ENCODE data around the gene IL31RA.

The IL31RA gene

DNA sequence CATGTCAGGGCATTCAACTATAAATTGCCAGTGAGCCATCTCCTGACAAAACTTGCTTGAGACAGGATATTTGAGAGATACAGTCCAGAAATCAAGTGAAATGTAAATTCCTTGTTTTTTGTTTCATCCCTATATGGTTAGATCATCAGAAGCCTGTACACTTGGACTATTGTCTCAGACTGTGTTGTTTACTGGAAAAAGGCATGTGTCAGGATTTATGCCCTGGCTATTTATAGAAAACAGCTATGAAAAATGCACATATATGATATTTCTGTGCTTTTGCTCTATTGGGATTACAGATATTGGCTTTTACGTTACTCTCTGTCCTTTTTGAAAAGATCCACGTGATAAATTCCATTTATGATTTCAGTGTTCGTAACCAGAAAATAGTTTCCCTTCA lies 44.2 kb downstream of the IL31RA start:
- Histone ChIP-seq H2BK12ac (ENCODE audit: low read length) (no peak overlapping the region), H4K91ac (ENCODE audit: low read depth, low read length) (no peak overlapping the region), H3K4me1 (ENCODE audit: control insufficient read depth in 1 of 2, insufficient read depth in 2 of 2, low read length in 2 of 2) (peaks cover 4 to 8% of the 10 kb centered on the region in 2 experiments), H3K18ac (ENCODE audit: low read length) (no peak overlapping the region), H2AFZ (ENCODE audit: insufficient read depth, low read length, poor library complexity) (no peak overlapping the region), H3K4ac (ENCODE audit: low read depth, low read length) (no peak overlapping the region), H4K12ac (ENCODE audit: low read depth, low read length) (no peak overlapping the region), H3K79me1 (ENCODE audit: low read length) (no peaks in the 10 kb centered on the region), H3K36me3 (ENCODE audit: control insufficient read depth in 1 of 2, insufficient read depth in 2 of 2, low read length in 2 of 2) (no peaks in the 10 kb centered on the region), H3K27ac (ENCODE audit: low read depth, low read length) (no peak overlapping the region), H3K9ac (ENCODE audit: low read length) (no peak overlapping the region), H2BK5ac (ENCODE audit: low read depth, low read length, poor library complexity) (no peak overlapping the region), H3K23ac (ENCODE audit: low read length) (no peak overlapping the region), H2BK120ac (ENCODE audit: insufficient read depth, low read length, poor library complexity) (no peak overlapping the region), H4K8ac (ENCODE audit: low read depth, low read length) (no peak overlapping the region), H3K14ac (ENCODE audit: low read length) (no peak overlapping the region), H3K9me3 (ENCODE audit: insufficient read depth, low read depth, low read length) (no peaks in the 10 kb centered on the region), H3K4me2 (ENCODE audit: low read length) (no peak overlapping the region), H3K79me2 (ENCODE audit: control insufficient read depth, insufficient read depth, low read length, poor library complexity) (no peaks in the 10 kb centered on the region), H3K27me3 (ENCODE audit: insufficient read depth, low read length) (no peaks in the 10 kb centered on the region), H3K4me3 (ENCODE audit: low read depth, low read length) (no peak overlapping the region), H2AK5ac (ENCODE audit: low read length) (no peak overlapping the region)
- no CpG with 5 or more reads among the region's 3 CpGs for WGBS (ENCODE audit: extremely low coverage, insufficient coverage, insufficient read length)
- DNase-seq = no peak

DNA sequence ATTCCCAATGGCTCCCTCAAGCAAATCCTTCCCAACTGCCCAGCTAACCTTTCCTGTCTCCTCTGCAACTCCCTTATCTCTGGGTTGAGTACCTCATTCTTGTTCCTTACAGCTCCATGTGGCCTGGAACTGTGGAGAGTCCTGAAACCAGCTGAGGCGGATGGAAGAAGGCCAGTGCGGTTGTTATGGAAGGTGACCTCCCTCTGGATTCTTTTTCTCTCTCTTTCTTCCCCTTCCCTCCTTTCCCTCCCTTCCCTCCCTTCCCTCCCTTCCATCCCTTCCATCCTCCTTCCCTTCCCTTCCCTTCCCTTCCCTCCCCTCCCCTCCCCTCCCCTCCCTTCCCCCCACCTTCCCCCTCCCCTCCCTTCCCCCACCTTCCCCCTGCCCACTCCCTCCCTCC lies 45.1 kb downstream of the IL31RA start:
- Histone ChIP-seq H2AK5ac (ENCODE audit: low read length) (no peak overlapping the region), H4K91ac (ENCODE audit: low read depth, low read length) (no peak overlapping the region), H4K8ac (ENCODE audit: low read depth, low read length) (no peak overlapping the region), H3K79me2 (ENCODE audit: control insufficient read depth, insufficient read depth, low read length, poor library complexity) (no peaks in the 10 kb centered on the region), H3K9ac (ENCODE audit: low read length) (no peak overlapping the region), H3K79me1 (ENCODE audit: low read length) (no peaks in the 10 kb centered on the region), H2BK12ac (ENCODE audit: low read length) (no peak overlapping the region), H2AFZ (ENCODE audit: insufficient read depth, low read length, poor library complexity) (no peak overlapping the region), H3K9me3 (ENCODE audit: insufficient read depth, low read depth, low read length) (no peaks in the 10 kb centered on the region), H3K23ac (ENCODE audit: low read length) (no peak overlapping the region), H3K36me3 (ENCODE audit: control insufficient read depth in 1 of 2, insufficient read depth in 2 of 2, low read length in 2 of 2) (no peaks in the 10 kb centered on the region), H3K27ac (ENCODE audit: low read depth, low read length) (no peak overlapping the region), H3K14ac (ENCODE audit: low read length) (no peak overlapping the region), H3K4me2 (ENCODE audit: low read length) (no peak overlapping the region), H2BK120ac (ENCODE audit: insufficient read depth, low read length, poor library complexity) (no peak overlapping the region), H2BK5ac (ENCODE audit: low read depth, low read length, poor library complexity) (no peak overlapping the region), H3K27me3 (ENCODE audit: insufficient read depth, low read length) (no peaks in the 10 kb centered on the region), H4K12ac (ENCODE audit: low read depth, low read length) (no peak overlapping the region), H3K4me3 (ENCODE audit: low read depth, low read length) (no peak overlapping the region), H3K18ac (ENCODE audit: low read length) (no peak overlapping the region), H3K4ac (ENCODE audit: low read depth, low read length) (no peak overlapping the region), H3K4me1 (ENCODE audit: control insufficient read depth in 1 of 2, insufficient read depth in 2 of 2, low read length in 2 of 2) (peaks cover 4 to 8% of the 10 kb centered on the region in 2 experiments)
- DNase-seq = no peak
- WGBS (ENCODE audit: extremely low coverage, insufficient coverage, insufficient read length) = no CpG with 5 or more reads among the region's 2 CpGs

DNA sequence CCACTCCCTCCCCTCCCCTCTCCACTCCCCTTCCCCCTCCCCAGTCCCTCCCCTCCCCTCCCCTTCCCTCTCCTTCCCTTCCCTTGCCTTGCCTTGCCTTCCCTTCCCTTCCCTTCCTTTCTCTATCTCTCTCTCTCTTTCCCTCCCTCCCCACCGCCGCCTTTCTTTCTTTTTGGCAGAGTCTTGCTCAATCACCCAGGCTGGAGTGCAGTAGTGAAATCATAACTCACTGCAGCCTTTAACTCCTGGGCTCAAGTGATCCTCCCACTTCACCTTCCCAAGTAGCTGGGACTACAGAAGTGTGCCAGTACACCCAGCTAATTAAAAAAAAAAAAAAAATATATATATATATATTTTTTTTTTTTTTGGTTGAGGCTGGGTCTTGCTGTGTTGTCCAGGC lies 45.5 kb downstream of the IL31RA start:
- Histone ChIP-seq H4K8ac (ENCODE audit: low read depth, low read length) (no peak overlapping the region), H3K79me1 (ENCODE audit: low read length) (no peaks in the 10 kb centered on the region), H3K36me3 (ENCODE audit: control insufficient read depth in 1 of 2, insufficient read depth in 2 of 2, low read length in 2 of 2) (no peaks in the 10 kb centered on the region), H4K91ac (ENCODE audit: low read depth, low read length) (no peak overlapping the region), H3K27me3 (ENCODE audit: insufficient read depth, low read length) (no peaks in the 10 kb centered on the region), H3K9me3 (ENCODE audit: insufficient read depth, low read depth, low read length) (no peaks in the 10 kb centered on the region), H2AFZ (ENCODE audit: insufficient read depth, low read length, poor library complexity) (no peak overlapping the region), H3K79me2 (ENCODE audit: control insufficient read depth, insufficient read depth, low read length, poor library complexity) (no peaks in the 10 kb centered on the region), H3K23ac (ENCODE audit: low read length) (no peak overlapping the region), H2BK120ac (ENCODE audit: insufficient read depth, low read length, poor library complexity) (no peak overlapping the region), H2BK5ac (ENCODE audit: low read depth, low read length, poor library complexity) (no peak overlapping the region), H2AK5ac (ENCODE audit: low read length) (no peak overlapping the region), H3K18ac (ENCODE audit: low read length) (no peak overlapping the region), H3K27ac (ENCODE audit: low read depth, low read length) (no peak overlapping the region), H3K9ac (ENCODE audit: low read length) (no peak overlapping the region), H3K4me2 (ENCODE audit: low read length) (no peak overlapping the region), H3K4ac (ENCODE audit: low read depth, low read length) (no peak overlapping the region), H3K4me3 (ENCODE audit: low read depth, low read length) (no peak overlapping the region), H3K4me1 (ENCODE audit: control insufficient read depth in 1 of 2, insufficient read depth in 2 of 2, low read length in 2 of 2) (peaks cover 4 to 8% of the 10 kb centered on the region in 2 experiments), H4K12ac (ENCODE audit: low read depth, low read length) (no peak overlapping the region), H3K14ac (ENCODE audit: low read length) (no peak overlapping the region), H2BK12ac (ENCODE audit: low read length) (no peak overlapping the region)
- WGBS (ENCODE audit: extremely low coverage, insufficient coverage, insufficient read length) = no CpG with 5 or more reads among the region's 2 CpGs
- no peak for DNase-seq

DNA sequence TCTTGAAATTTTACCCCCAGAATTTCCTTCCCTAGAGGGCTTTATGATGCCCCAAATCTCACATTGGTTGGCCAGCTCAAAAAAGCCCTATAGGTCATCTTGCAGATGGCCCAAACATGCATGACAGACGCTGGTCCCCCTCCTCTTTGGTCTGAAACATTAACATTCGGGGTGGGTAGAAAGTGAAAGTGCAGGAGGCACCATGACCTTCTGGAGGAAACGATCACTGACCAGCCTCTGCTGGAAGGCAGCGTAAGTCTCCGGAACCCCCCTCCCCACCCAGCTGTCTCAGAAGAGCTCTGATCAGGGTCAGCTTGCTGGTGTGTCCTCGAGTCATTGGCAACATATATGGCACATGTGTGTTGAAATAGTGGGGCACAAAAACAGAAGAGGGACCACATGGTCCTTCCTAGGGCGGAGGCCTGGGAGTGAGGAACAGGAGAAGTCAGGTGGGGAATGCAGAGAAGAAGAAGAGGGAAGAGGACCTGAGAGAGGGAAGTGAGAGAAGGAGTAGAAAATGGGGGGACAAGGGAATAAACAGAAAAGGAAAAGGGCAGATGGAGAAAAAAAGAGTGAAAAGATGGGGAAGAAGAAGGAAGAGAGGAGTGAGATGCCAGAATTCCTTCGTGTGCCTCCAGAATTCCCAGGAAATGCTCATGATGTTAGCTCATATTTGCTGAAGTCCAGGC lies 46.2 kb downstream of the IL31RA start:
- H3K9me3 ChIP-seq (ENCODE audit: insufficient read depth, low read depth, low read length) = no peaks in the 10 kb centered on the region
- no peak overlapping the region for H2BK5ac ChIP-seq (ENCODE audit: low read depth, low read length, poor library complexity)
- no peak overlapping the region for H3K14ac ChIP-seq (ENCODE audit: low read length)
- no peak overlapping the region for H4K12ac ChIP-seq (ENCODE audit: low read depth, low read length)
- H3K79me1 ChIP-seq (ENCODE audit: low read length) = no peaks in the 10 kb centered on the region
- no peak overlapping the region for H3K9ac ChIP-seq (ENCODE audit: low read length)
- no peak overlapping the region for H2BK120ac ChIP-seq (ENCODE audit: insufficient read depth, low read length, poor library complexity)
- no peak overlapping the region for H2BK12ac ChIP-seq (ENCODE audit: low read length)
- DNase-seq = no peak
- H4K8ac ChIP-seq (ENCODE audit: low read depth, low read length) = no peak overlapping the region
- peaks cover 4 to 8% of the 10 kb centered on the region in 2 experiments for H3K4me1 ChIP-seq (ENCODE audit: control insufficient read depth in 1 of 2, insufficient read depth in 2 of 2, low read length in 2 of 2)
- H2AFZ ChIP-seq (ENCODE audit: insufficient read depth, low read length, poor library complexity) = no peak overlapping the region
- no peak overlapping the region for H3K18ac ChIP-seq (ENCODE audit: low read length)
- no peak overlapping the region for H3K27ac ChIP-seq (ENCODE audit: low read depth, low read length)
- H3K79me2 ChIP-seq (ENCODE audit: control insufficient read depth, insufficient read depth, low read length, poor library complexity) = no peaks in the 10 kb centered on the region
- H3K4me2 ChIP-seq (ENCODE audit: low read length) = no peak overlapping the region
- H4K91ac ChIP-seq (ENCODE audit: low read depth, low read length) = no peak overlapping the region
- no CpG with 5 or more reads among the region's 8 CpGs for WGBS (ENCODE audit: extremely low coverage, insufficient coverage, insufficient read length)
- no peaks in the 10 kb centered on the region for H3K36me3 ChIP-seq (ENCODE audit: control insufficient read depth in 1 of 2, insufficient read depth in 2 of 2, low read length in 2 of 2)
- H3K4ac ChIP-seq (ENCODE audit: low read depth, low read length) = no peak overlapping the region
- H3K4me3 ChIP-seq (ENCODE audit: low read depth, low read length) = no peak overlapping the region
- no peak overlapping the region for H3K23ac ChIP-seq (ENCODE audit: low read length)
- no peak overlapping the region for H2AK5ac ChIP-seq (ENCODE audit: low read length)
- no peaks in the 10 kb centered on the region for H3K27me3 ChIP-seq (ENCODE audit: insufficient read depth, low read length)

Data from trophoblast cell (in vitro differentiated cells and primary cell).